ENCODE measurements around the gene OR1L8. TPM values are rescaled to one million over a fixed set of nuclear protein-coding genes. Genes with fewer than 3 reads are reported as not detected.
"Not testable (repeated sequence)": the region's sequence is repeated elsewhere in the genome, so short reads cannot be mapped to it uniquely, and the experiment has no call there.

Gene OR1L8
- total RNA-seq: not detected

DNA sequence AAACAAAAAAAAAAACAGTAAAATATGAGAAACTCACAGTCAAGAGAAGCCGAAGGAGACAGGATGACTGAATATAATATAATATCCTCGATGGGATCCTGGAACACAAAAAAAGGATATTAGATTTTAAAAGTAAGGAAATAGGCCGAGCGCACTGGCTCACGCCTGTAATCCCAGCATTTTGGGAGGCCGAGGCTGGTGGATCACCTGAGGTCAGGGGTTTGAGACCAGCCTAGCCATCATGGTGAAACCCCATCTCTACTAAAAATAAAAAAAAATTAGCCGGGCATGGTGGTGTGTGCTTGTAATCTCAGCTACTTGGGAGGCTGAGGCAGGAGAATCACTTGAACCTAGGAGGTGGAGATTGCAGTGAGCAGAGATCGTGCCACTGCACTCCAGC is at the start of gene OR1L8:
OR1L8 (minus strand) TSS at position 101 of the 400 bp plus-strand sequence. CDS start 14,907 bp downstream, outside the sequence.
- in situ Hi-C loops (cut with MboI; ENCODE audit: low pct_ligation_motif_present in 1 of 4, low pct_unique_long_range_greater_than_20kb in 1 of 4, low sequenced_read_pairs in 3 of 4); H3K4me1 ChIP-seq; intact Hi-C loops (cut with DNase I; ENCODE audit: low total_unique reads); H3K4me3 ChIP-seq; H3K9me3 ChIP-seq; H3K36me3 ChIP-seq; H3K27me3 ChIP-seq; H3K27ac ChIP-seq; DNase-seq: not testable (repeated sequence)
- 86 to 93% methylated on average over 7 to 8 of the region's 8 CpGs for WGBS, 2 donors (ENCODE audit: low coverage in 1 of 2)

DNA sequence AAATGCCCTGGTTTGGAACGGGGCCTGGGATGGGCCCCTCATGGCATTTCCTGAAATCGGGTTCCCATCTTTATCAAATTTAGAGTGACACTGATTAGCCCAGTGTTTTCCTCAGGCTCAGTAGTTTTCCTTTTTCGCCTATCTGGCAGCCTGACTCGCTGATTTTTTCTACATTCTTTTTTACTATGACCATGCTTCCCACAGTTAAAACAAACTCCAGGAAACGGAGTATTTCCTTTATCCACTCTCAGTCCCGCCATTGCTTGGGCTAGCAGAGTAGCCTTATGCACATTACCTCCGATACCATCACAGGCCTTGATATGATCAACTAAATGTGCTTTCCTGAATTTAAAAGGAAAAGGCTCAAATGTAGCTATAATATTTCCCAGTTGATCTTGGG is 36.8 kb upstream of the OR1L8 start:
- no peaks in the 10 kb centered on the region for H3K4me1 ChIP-seq
- H3K36me3 ChIP-seq: no peaks in the 10 kb centered on the region
- no peak for TF ChIP-seq CTCF (IDR thresholded peaks at IDR 0.05)
- no peak for TF ChIP-seq POLR2AphosphoS5 (IDR thresholded peaks at IDR 0.05)
- no peak for TF ChIP-seq POLR2A (IDR thresholded peaks at IDR 0.05)
- TF ChIP-seq EP300 (IDR thresholded peaks at IDR 0.05; ENCODE audit: low read depth): no peak
- DNase-seq: no peak
- H3K27me3 ChIP-seq: no peaks in the 10 kb centered on the region
- H3K9me3 ChIP-seq: no peaks in the 10 kb centered on the region
- H3K4me3 ChIP-seq: no peak overlapping the region
- in situ Hi-C loops (cut with MboI; ENCODE audit: low pct_ligation_motif_present in 1 of 4, low pct_unique_long_range_greater_than_20kb in 1 of 4, low sequenced_read_pairs in 3 of 4): no loop called here
- no peak overlapping the region for H3K27ac ChIP-seq
- intact Hi-C loops (cut with DNase I; ENCODE audit: low total_unique reads): no loop called here
- 61 to 73% methylated on average over 7 of the region's 7 CpGs for WGBS, 2 donors (ENCODE audit: low coverage in 1 of 2)

DNA sequence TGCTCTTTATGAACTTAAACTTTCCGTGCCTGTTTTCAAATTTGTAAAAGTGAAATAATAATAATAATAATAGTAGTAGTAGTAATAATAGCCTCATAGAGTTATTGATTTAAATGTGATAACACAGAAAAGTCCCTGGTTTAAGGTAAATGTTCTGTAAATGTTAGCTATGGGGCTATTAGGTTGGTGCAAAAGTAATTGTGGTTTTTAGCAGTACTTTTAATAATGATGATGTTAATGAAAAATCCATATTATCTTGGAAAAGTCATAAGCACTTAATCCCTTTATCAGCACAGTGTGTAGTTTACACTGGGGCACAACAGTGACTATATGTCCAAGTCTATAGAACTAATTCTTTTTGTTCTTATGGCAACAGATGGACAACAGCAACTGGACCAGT is 31.2 kb upstream of the OR1L8 start, which contains the start of gene OR1Q1:
OR1Q1 (plus strand) TSS at position 377 of the 400 bp plus-strand sequence; CDS start at position 377, 0 bp downstream.
- 80 to 82% methylated on average over 1 of the region's 1 CpG for WGBS, 2 donors (ENCODE audit: low coverage in 1 of 2)
- intact Hi-C loops (cut with DNase I; ENCODE audit: low total_unique reads): no loop called here
- no peak within 1 kb of the TSS for H3K4me3 ChIP-seq
- no peak for TF ChIP-seq POLR2AphosphoS5 (IDR thresholded peaks at IDR 0.05)
- no peak for TF ChIP-seq CTCF (IDR thresholded peaks at IDR 0.05)
- no peak for TF ChIP-seq POLR2A (IDR thresholded peaks at IDR 0.05)
- TF ChIP-seq EP300 (IDR thresholded peaks at IDR 0.05; ENCODE audit: low read depth): no peak
- no peaks in the 10 kb centered on the region for H3K4me1 ChIP-seq
- in situ Hi-C loops (cut with MboI; ENCODE audit: low pct_ligation_motif_present in 1 of 4, low pct_unique_long_range_greater_than_20kb in 1 of 4, low sequenced_read_pairs in 3 of 4): no loop called here
- H3K9me3 ChIP-seq: no peaks in the 10 kb centered on the region
- DNase-seq: no peak
- no peaks in the 10 kb centered on the region for H3K27me3 ChIP-seq
- no peak within 1 kb of the TSS for H3K27ac ChIP-seq
- H3K36me3 ChIP-seq: no peaks in the 10 kb centered on the region

- Histone ChIP-seq H3K27ac (no peak overlapping the region), H3K36me3 (no peaks in the 10 kb centered on the region), H3K4me3 (no peak overlapping the region), H3K9me3 (no peaks in the 10 kb centered on the region), H3K27me3 (no peaks in the 10 kb centered on the region), H3K4me1 (no peaks in the 10 kb centered on the region)
- no peak for TF ChIP-seq POLR2A (IDR thresholded peaks at IDR 0.05)
- no peak for TF ChIP-seq EP300 (IDR thresholded peaks at IDR 0.05; ENCODE audit: low read depth)
- no peak for TF ChIP-seq POLR2AphosphoS5 (IDR thresholded peaks at IDR 0.05)
- no peak for TF ChIP-seq CTCF (IDR thresholded peaks at IDR 0.05)
- intact Hi-C loops (cut with DNase I; ENCODE audit: low total_unique reads) (no loop called here), in situ Hi-C loops (cut with MboI; ENCODE audit: low pct_ligation_motif_present in 1 of 4, low pct_unique_long_range_greater_than_20kb in 1 of 4, low sequenced_read_pairs in 3 of 4) (no loop called here)
- WGBS, 2 donors (ENCODE audit: low coverage in 1 of 2): 83 to 84% methylated on average over 4 of the region's 4 CpGs
- DNase-seq: no peak
Measured at GRCh38 chr9:122609804-122610203, 26.6 kb upstream of the OR1L8 start.

GRCh38 chr9:122606587-122606986 is 23.4 kb upstream of the OR1L8 start:
- no peaks in the 10 kb centered on the region for H3K27me3 ChIP-seq
- no peak overlapping the region for H3K4me3 ChIP-seq
- H3K4me1 ChIP-seq: no peaks in the 10 kb centered on the region
- no peak for DNase-seq
- 81 to 100% methylated on average over 1 of the region's 1 CpG for WGBS, 2 donors (ENCODE audit: low coverage in 1 of 2)
- no peaks in the 10 kb centered on the region for H3K9me3 ChIP-seq
- no peaks in the 10 kb centered on the region for H3K36me3 ChIP-seq
- H3K27ac ChIP-seq: no peak overlapping the region
- intact Hi-C loops (cut with DNase I; ENCODE audit: low total_unique reads): no loop called here
- TF ChIP-seq POLR2AphosphoS5 (IDR thresholded peaks at IDR 0.05) (no peak), EP300 (IDR thresholded peaks at IDR 0.05; ENCODE audit: low read depth) (no peak), POLR2A (IDR thresholded peaks at IDR 0.05) (no peak), CTCF (IDR thresholded peaks at IDR 0.05) (no peak)
- in situ Hi-C loops (cut with MboI; ENCODE audit: low pct_ligation_motif_present in 1 of 4, low pct_unique_long_range_greater_than_20kb in 1 of 4, low sequenced_read_pairs in 3 of 4): no loop called here

All from transverse colon (tissue), 4 donors.